HepG2 (cell line): ENCODE measurements around the gene MEX3D. TPM values are rescaled to one million over a fixed set of nuclear protein-coding genes. Genes with fewer than 3 reads are reported as not detected.

Experiments
- ATAC-seq: fragments of 200-7000 bp; cut with Tn5 transposase; 3 replicates; pipeline ENCODE4 v1.9.1; 2020; ENCODE audit warnings: mild to moderate bottlenecking, moderate library complexity
- BruUV-seq: library from RNA; stranded (reverse); fragments of 400-500 nt; replicated peaks from 2 replicates; lab custom pipeline; 2021; lab: Mats Ljungman, UMichigan
- CTCF ChIA-PET: fragments of 300-600 bp; formaldehyde crosslinking; extraction: SDS; loops from one replicate; lab custom pipeline; 2021; ENCODE audit warnings: low total read pairs, inconsistent platforms, low intra/inter-chr PET ratio; lab: Yijun Ruan, JAX
- POLR2A ChIA-PET: fragments of 350-600 bp; sonication (Branson Sonifier 250); formaldehyde crosslinking; loops from one replicate; lab custom pipeline; 2020; ENCODE audit warnings: antibody characterized with exemption, inconsistent platforms; lab: Yijun Ruan, JAX
- DNase-seq: peaks from one replicate; pipeline ENCODE4 v3.0.0-alpha.2; 2015; ENCODE audit warnings: low spot score
- FAIRE-seq: peaks from 3 replicates; lab custom pipeline; 2011; peaks lifted over from hg19 to GRCh38; lab: Jason Lieb, UNC
- H2AFZ ChIP-seq: one replicate; pipeline ENCODE4 v1.6.1; 2011; ENCODE audit warnings: low read length, inconsistent platforms
- H3K27ac ChIP-seq: fragments of 300-600 bp; 3 replicates; pipeline ENCODE4 v1.8.0; 2011; ENCODE audit warnings: mixed run types, mild to moderate bottlenecking, mixed read lengths, low read length, inconsistent platforms; ENCODE audit not compliant: insufficient read depth; ENCODE audit errors: extremely low read length
- H3K27me3 ChIP-seq, 2 experiments: fragments of 200-600 bp in 1 of 2; 2 replicates in 1 of 2; 3 replicates in 1 of 2; pipeline versions ENCODE4 v1.6.0 to v1.8.0; 2011; ENCODE audit warnings: low read length in 2 of 2, mild to moderate bottlenecking in 2 of 2, moderate library complexity in 2 of 2, inconsistent platforms in 1 of 2; ENCODE audit not compliant: insufficient read depth in 2 of 2, control insufficient read depth in 1 of 2
- H3K36me3 ChIP-seq, 2 experiments: fragments of 200-600 bp in 1 of 2; replicated peaks in 1 of 2; 2 replicates in 1 of 2; 3 replicates in 1 of 2; pipeline versions ENCODE4 v1.5.1 to v1.8.0; 2011; ENCODE audit warnings: low read length in 2 of 2, inconsistent platforms in 1 of 2; ENCODE audit not compliant: insufficient read depth in 2 of 2, control insufficient read depth in 1 of 2
- H3K4me1 ChIP-seq: 2 replicates; pipeline ENCODE4 v1.5.1; 2012; ENCODE audit warnings: low read length, inconsistent platforms; ENCODE audit not compliant: insufficient read depth
- H3K4me2 ChIP-seq: 2 replicates; pipeline ENCODE4 v1.6.0; 2011; ENCODE audit warnings: low read depth, low read length, inconsistent platforms
- H3K4me3 ChIP-seq, 3 experiments: fragments of 200-600 bp in 1 of 3; sonication (generic), shearing (Covaris generic) in 1 of 3; replicated peaks in 1 of 3; 2 replicates each; pipeline ENCODE4 v1.5.1; 2011 to 2016; ENCODE audit warnings: low read length in 3 of 3, inconsistent platforms in 2 of 3, low read depth in 2 of 3, mild to moderate bottlenecking in 2 of 3, control low read depth in 1 of 3, mixed read lengths in 1 of 3; ENCODE audit not compliant: insufficient read depth in 1 of 3
- H3K79me2 ChIP-seq: one replicate; pipeline ENCODE4 v1.6.1; 2011; ENCODE audit warnings: low read length, inconsistent platforms; ENCODE audit not compliant: insufficient read depth
- H3K9ac ChIP-seq: 2 replicates; pipeline ENCODE4 v1.6.0; 2011; ENCODE audit warnings: mild to moderate bottlenecking, low read depth, low read length, inconsistent platforms; ENCODE audit not compliant: insufficient read depth
- H3K9me3 ChIP-seq: 2 replicates; pipeline ENCODE4 v1.5.1; 2012; ENCODE audit warnings: mild to moderate bottlenecking, low read length
- H4K20me1 ChIP-seq: 2 replicates; pipeline ENCODE4 v1.6.0; 2011; ENCODE audit warnings: inconsistent platforms, mild to moderate bottlenecking, low read length, moderate library complexity; ENCODE audit not compliant: insufficient read depth
- AGO1 ChIP-seq: fragments of 200-400 bp; formaldehyde crosslinking; IDR thresholded peaks from 2 replicates; pipeline ENCODE4 v1.6.1; 2017; ENCODE audit warnings: mild to moderate bottlenecking, low read depth, low read length, moderate library complexity; ENCODE audit not compliant: poor library complexity, severe bottlenecking
- GATAD2A ChIP-seq: IDR thresholded peaks from 2 replicates; pipeline ENCODE4 v1.6.1; 2016
- GMEB2 ChIP-seq: IDR thresholded peaks from 2 replicates; pipeline ENCODE4 v1.6.1; 2016; ENCODE audit warnings: missing biosample characterization, missing genetic modification reagents, low read depth
- ISL2 ChIP-seq: sonication (generic); formaldehyde crosslinking; IDR thresholded peaks from 2 replicates; pipeline ENCODE4 v1.5.0; 2020; ENCODE audit warnings: missing genetic modification reagents
- NPAS2 ChIP-seq: sonication (generic); formaldehyde crosslinking; IDR thresholded peaks from 2 replicates; pipeline ENCODE4 v1.8.0; 2022; ENCODE audit warnings: mild to moderate bottlenecking, missing genetic modification reagents, borderline replicate concordance
- ZFP36L2 ChIP-seq: sonication (generic); formaldehyde crosslinking; IDR thresholded peaks from 2 replicates; pipeline ENCODE4 v1.4.0; 2020; ENCODE audit warnings: missing genetic modification reagents
- ZNF512B ChIP-seq: sonication (generic); formaldehyde crosslinking; IDR thresholded peaks from 2 replicates; pipeline ENCODE4 v1.5.1; 2020; ENCODE audit warnings: missing genetic modification reagents, mild to moderate bottlenecking, borderline replicate concordance
- WGBS: methylation state at CpG from one replicate; pipeline ENCODE4 v1.1.6; 2017; ENCODE audit warnings: low lambda C conversion rate; 5-methylcytosine and 5-hydroxymethylcytosine counted together
- in situ Hi-C: cut with HindIII; loops from 2 replicates; pipeline ENCODE4 v1.10.0; 2017; ENCODE audit warnings: low pct_unique_long_range_greater_than_20kb; ENCODE audit not compliant: extremely low pct_ligation_motif_present
- intact Hi-C: fragments of 100-400 bp; cut with micrococcal nuclease; formaldehyde crosslinking; loops from one replicate; pipeline ENCODE4 v1.10.0; 2022; ENCODE audit not compliant: unreplicated experiment
- polyA plus RNA-seq, 8 experiments: library from polyadenylated mRNA; depleted of rRNA in 3 of 8; stranded (reverse) in 7 of 8; unstranded in 1 of 8; fragments of >200 nt; fragmentation: Illumina TruSeq in 4 of 8; extraction: Trizol in 4 of 8; gene quantifications; 2 replicates each; pipeline versions ENCODE4 v1.2.1 to v1.2.3, GENCODE V29; 2011 to 2016; ENCODE audit warnings: low read depth in 4 of 8, missing spikeins in 1 of 8, mixed read lengths in 1 of 8; ENCODE audit not compliant: insufficient read depth in 1 of 8
- total RNA-seq, 5 experiments: library from RNA; depleted of rRNA; stranded (reverse); fragments of >200 nt; fragmentation: Illumina TruSeq; extraction: Trizol; gene quantifications; 2 replicates each; pipeline ENCODE4 v1.2.3, GENCODE V29; 2016; ENCODE audit warnings: low read depth in 1 of 5
- TF ChIP-seq, protein P1 (sequence below): sonication (generic); formaldehyde crosslinking; IDR thresholded peaks from 2 replicates; pipeline ENCODE4 v1.4.0; 2020; ENCODE audit warnings: missing genetic modification reagents
- TF ChIP-seq, protein P2 (sequence below): sonication (generic); formaldehyde crosslinking; conservative IDR thresholded peaks from 2 replicates; pipeline ENCODE4 v1.4.0; 2020; ENCODE audit warnings: missing genetic modification reagents
- TF ChIP-seq, protein P3 (sequence below): IDR thresholded peaks from 2 replicates; pipeline ENCODE4 v1.6.1; 2016
- TF ChIP-seq, protein P4 (sequence below): fragments of 450-650 bp; IDR thresholded peaks from 2 replicates; pipeline ENCODE4 v1.6.1; 2016

The MEX3D gene
- total and polyA plus RNA-seq, 2 of the 13 experiments (the other 11 are each of a cell fraction or from before 2014, with no cell fraction given) = 3.6 to 17.1 TPM

GRCh38 chr19:1526066-1526778 lies 41.9 kb downstream of the MEX3D start:
- Histone ChIP-seq H3K27ac (no peak overlapping the region), H3K4me3 (no peak overlapping the region), H3K4me2 (no peak overlapping the region), H2AFZ (no peak overlapping the region), H3K36me3 (no peaks in the 10 kb centered on the region), H3K27me3 (peaks cover 31 to 59% of the 10 kb centered on the region in 2 experiments), H4K20me1 (no peaks in the 10 kb centered on the region), H3K79me2 (no peaks in the 10 kb centered on the region), H3K9me3 (no peaks in the 10 kb centered on the region), H3K9ac (no peak overlapping the region), H3K4me1 (peaks cover 14% of the 10 kb centered on the region)
- DNase-seq = no peak
- no peak for TF ChIP-seq GMEB2
- TF ChIP-seq, protein P1, sequence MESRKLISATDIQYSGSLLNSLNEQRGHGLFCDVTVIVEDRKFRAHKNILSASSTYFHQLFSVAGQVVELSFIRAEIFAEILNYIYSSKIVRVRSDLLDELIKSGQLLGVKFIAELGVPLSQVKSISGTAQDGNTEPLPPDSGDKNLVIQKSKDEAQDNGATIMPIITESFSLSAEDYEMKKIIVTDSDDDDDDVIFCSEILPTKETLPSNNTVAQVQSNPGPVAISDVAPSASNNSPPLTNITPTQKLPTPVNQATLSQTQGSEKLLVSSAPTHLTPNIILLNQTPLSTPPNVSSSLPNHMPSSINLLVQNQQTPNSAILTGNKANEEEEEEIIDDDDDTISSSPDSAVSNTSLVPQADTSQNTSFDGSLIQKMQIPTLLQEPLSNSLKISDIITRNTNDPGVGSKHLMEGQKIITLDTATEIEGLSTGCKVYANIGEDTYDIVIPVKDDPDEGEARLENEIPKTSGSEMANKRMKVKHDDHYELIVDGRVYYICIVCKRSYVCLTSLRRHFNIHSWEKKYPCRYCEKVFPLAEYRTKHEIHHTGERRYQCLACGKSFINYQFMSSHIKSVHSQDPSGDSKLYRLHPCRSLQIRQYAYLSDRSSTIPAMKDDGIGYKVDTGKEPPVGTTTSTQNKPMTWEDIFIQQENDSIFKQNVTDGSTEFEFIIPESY = peak; percentile 19; the same call in 1 of the 2 replicates
- no peak for TF ChIP-seq GATAD2A (CRISPR knock-in tag)
- TF ChIP-seq ZNF512B (CRISPR knock-in tag) = no peak
- TF ChIP-seq, protein P2, sequence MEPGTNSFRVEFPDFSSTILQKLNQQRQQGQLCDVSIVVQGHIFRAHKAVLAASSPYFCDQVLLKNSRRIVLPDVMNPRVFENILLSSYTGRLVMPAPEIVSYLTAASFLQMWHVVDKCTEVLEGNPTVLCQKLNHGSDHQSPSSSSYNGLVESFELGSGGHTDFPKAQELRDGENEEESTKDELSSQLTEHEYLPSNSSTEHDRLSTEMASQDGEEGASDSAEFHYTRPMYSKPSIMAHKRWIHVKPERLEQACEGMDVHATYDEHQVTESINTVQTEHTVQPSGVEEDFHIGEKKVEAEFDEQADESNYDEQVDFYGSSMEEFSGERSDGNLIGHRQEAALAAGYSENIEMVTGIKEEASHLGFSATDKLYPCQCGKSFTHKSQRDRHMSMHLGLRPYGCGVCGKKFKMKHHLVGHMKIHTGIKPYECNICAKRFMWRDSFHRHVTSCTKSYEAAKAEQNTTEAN (CRISPR knock-in tag) = no peak
- TF ChIP-seq, protein P3, sequence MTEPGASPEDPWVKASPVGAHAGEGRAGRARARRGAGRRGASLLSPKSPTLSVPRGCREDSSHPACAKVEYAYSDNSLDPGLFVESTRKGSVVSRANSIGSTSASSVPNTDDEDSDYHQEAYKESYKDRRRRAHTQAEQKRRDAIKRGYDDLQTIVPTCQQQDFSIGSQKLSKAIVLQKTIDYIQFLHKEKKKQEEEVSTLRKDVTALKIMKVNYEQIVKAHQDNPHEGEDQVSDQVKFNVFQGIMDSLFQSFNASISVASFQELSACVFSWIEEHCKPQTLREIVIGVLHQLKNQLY = no peak
- no peak for TF ChIP-seq ZFP36L2 (CRISPR knock-in tag)
- TF ChIP-seq NPAS2 (CRISPR knock-in tag) = no peak
- peak; percentile 47 for TF ChIP-seq AGO1
- TF ChIP-seq, protein P4, sequence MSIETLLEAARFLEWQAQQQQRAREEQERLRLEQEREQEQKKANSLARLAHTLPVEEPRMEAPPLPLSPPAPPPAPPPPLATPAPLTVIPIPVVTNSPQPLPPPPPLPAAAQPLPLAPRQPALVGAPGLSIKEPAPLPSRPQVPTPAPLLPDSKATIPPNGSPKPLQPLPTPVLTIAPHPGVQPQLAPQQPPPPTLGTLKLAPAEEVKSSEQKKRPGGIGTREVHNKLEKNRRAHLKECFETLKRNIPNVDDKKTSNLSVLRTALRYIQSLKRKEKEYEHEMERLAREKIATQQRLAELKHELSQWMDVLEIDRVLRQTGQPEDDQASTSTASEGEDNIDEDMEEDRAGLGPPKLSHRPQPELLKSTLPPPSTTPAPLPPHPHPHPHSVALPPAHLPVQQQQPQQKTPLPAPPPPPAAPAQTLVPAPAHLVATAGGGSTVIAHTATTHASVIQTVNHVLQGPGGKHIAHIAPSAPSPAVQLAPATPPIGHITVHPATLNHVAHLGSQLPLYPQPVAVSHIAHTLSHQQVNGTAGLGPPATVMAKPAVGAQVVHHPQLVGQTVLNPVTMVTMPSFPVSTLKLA = no peak
- TF ChIP-seq ISL2 (CRISPR knock-in tag) = no peak
- ChIA-PET POLR2A (no interaction called here), CTCF (no interaction called here)
- no peak for ATAC-seq
- in situ Hi-C loops = no loop called here
- intact Hi-C loops = no loop called here
- 36% methylated on average over 12 of the region's 33 CpGs for whole genome bisulfite sequencing
- BruUV-seq = no TSS peak
- FAIRE-seq = no peak
